Testis (tissue), 2 donors: ENCODE data around the gene CMPK2.

Source experiments
- POLR2A ChIP-seq: fragments of 450-650 bp; IDR thresholded peaks from one replicate; pipeline ENCODE4 v1.6.1; 2017; ENCODE audit warnings: antibody characterized with exemption, mild to moderate bottlenecking, moderate library complexity
- TF ChIP-seq, protein P1 (sequence below), 3 experiments: fragments of 450-650 bp in 2 of 3; fragments of 200-600 bp in 1 of 3; sonication (generic) in 1 of 3; IDR thresholded peaks; one replicate each; pipeline ENCODE4 v1.5.1; 2016 to 2019; ENCODE audit warnings: antibody characterized with exemption in 3 of 3, mild to moderate bottlenecking in 2 of 3, moderate library complexity in 1 of 3

- no peak for TF ChIP-seq POLR2A
- TF ChIP-seq, protein P1, sequence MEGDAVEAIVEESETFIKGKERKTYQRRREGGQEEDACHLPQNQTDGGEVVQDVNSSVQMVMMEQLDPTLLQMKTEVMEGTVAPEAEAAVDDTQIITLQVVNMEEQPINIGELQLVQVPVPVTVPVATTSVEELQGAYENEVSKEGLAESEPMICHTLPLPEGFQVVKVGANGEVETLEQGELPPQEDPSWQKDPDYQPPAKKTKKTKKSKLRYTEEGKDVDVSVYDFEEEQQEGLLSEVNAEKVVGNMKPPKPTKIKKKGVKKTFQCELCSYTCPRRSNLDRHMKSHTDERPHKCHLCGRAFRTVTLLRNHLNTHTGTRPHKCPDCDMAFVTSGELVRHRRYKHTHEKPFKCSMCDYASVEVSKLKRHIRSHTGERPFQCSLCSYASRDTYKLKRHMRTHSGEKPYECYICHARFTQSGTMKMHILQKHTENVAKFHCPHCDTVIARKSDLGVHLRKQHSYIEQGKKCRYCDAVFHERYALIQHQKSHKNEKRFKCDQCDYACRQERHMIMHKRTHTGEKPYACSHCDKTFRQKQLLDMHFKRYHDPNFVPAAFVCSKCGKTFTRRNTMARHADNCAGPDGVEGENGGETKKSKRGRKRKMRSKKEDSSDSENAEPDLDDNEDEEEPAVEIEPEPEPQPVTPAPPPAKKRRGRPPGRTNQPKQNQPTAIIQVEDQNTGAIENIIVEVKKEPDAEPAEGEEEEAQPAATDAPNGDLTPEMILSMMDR (IDR thresholded peaks at IDR 0.05): no peak
Measured at GRCh38 chr2:6832596-6833299, 33.0 kb downstream of the CMPK2 start.
